NCI-H2227 treated with DMSO at 0.1 percent for 48 hours (cell line): Measurements from ENCODE around the gene C19orf53.

Experiments used
- DNase-seq: peaks from one replicate; lab custom pipeline; 2025; lab: John Stamatoyannopoulos, UW

The C19orf53 gene

DNA sequence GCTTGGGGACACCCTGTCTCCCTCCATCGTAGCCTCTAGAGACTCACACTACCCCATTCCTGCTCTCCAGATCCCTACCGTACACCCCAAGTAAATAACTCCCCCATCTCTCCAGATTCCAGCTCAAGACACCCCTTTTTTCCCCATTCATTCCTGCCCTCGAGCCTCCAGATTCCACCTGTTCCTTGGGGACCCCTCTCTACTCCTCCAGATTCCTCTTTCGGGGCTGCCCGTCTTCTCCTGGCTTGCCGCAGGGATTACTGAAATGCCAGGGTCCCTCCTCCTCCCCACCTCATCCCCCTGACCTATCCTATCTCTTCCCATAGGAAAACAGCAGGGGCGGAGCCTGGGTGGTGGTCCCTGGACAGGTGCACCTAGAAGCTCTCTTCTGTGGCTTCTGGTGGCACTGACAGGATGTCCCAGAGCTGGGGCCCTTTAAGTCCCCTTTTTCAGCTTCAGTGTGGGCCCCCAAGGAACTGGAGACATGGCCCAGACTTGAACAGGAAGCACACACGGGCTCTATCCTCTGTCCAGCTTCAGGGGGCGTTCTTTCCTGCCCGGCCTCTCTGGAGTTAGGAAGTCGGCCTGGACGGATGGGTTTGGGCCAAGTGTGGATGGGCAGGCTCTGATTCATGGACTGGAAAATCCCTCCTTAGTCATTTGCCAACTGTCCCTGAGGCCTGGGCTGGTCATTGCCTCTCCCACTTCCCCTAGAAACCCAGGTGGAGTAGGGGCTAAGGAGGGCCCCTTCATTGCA, 22.2 kb downstream of the C19orf53 start:
- no peak for DNase-seq

DNA sequence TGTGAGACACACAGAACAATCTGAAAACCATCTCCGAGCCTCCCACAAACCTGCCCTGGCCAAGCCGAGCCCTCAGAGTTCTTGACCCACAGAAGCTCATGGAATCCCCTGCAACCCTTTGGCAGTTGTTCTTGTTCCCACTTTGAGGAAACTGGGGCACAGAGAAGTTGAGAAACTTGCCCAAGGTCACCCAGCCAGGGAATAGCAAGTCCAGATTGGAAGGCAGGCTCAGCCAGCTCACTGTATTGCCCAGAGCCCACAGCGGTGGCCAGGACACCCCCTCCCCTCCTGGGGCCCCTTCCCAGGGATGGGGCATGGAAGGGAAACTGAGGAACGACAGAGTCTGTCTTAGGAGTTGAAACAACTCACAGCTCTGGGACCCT, 22.8 kb downstream of the C19orf53 start:
- no peak for DNase-seq

- DNase-seq, result no peak
These were observed 23.6 kb downstream of the C19orf53 start for GRCh38 chr19:13797870-13798269.

DNA sequence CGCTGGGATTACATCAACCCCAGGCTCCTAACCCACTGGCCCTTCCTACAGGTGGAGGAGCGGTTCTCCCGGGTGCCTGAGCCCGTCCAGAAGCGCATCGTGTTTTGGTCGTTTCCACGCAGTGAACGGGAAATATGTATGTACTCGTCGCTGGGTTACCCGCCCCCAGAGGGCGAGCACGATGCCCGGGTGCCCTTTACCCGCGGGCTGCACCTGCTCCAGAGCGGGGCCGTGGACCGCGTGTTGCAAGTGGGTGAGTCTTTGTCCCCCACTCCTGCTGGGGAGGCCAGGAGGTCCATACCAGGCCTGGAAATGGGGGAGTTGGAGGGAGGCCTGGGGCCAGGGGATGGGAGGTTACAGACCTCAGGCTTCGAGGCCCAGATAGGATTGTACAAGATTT, 25.4 kb downstream of the C19orf53 start:
- no peak for DNase-seq

GRCh38 chr19:13803038-13803437, 28.8 kb downstream of the C19orf53 start:
- no peak for DNase-seq

- no peak for DNase-seq
These were observed 30.8 kb downstream of the C19orf53 start for GRCh38 chr19:13804830-13805683.

GRCh38 chr19:13806728-13807127, 32.5 kb downstream of the C19orf53 start:
- DNase-seq, result no peak

- no peak for DNase-seq
These were observed 33.3 kb downstream of the C19orf53 start for GRCh38 chr19:13807421-13808021.

- DNase-seq, result no peak
These were observed 34.6 kb downstream of the C19orf53 start for GRCh38 chr19:13808856-13809255.

DNA sequence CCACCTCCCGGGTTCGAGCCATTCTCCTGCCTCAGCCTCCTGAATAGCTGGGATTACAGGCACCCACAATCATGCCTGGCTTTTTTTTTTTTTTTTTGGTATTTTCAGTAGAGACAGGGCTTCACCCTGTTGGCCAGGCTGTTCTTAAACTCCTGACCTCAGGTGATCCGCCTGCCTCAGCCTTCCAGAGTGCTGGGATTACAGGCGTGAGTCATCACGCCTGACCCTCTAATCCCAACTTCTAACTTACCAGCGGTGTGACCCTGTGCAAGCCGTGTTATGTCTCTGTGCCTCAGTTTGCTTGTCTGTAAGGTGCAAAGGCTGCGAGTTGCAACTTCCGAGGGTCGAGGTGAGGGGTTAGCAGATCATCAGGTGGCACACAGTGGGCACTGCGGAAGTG, 38.3 kb downstream of the C19orf53 start:
- DNase-seq, result no peak

GRCh38 chr19:13813147-13813546, 38.9 kb downstream of the C19orf53 start:
- no peak for DNase-seq

DNA sequence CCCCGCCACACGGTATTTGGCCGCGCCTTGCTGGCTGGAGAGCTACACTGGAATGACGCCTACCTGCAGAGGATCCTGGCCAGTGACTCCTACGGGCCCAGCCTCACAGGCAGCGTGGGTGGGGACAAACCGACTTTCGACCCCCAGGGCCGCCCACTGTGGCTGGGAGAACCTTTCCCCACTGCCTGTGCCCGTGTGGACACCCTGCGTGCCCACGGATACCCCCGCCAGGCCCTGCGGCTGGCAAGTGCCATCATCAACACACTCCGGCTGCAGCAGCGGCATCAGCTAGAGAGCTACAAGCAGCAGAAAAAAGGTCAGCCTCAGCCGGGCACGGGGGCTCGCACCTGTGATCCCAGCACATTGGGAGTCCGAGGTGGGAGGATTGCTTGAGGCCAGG, 40.3 kb downstream of the C19orf53 start:
- DNase-seq, result no peak

DNA sequence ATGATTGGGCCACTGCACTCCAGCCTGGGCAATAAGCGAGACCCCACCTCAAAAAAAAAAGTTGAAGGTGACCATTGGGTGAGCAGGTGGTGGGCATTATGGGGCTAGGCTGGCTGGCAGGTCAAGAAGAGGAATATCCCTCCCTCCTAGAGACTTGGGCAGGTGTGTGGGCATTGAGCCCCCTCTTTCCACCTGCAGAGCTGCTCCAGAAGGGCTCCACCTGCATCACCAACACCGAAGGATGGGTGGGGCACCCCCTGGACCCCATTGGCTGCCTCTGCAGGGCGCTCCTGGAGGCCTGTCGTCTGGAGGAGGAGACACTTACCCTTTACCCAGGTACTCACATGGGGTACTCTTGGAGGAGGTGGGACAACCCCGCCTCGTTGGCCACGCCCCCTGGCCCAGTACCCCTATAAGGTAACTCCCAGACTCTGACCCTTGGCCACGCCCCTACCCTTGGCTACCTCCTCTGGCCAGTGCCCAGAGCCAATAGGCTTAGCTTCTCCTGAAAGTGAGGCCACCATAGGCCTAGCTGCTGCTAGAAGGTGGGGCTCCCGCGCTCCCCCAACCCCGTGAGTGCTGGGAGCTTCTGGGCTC, 42.9 kb downstream of the C19orf53 start:
- peak; percentile 13 for DNase-seq

DNA sequence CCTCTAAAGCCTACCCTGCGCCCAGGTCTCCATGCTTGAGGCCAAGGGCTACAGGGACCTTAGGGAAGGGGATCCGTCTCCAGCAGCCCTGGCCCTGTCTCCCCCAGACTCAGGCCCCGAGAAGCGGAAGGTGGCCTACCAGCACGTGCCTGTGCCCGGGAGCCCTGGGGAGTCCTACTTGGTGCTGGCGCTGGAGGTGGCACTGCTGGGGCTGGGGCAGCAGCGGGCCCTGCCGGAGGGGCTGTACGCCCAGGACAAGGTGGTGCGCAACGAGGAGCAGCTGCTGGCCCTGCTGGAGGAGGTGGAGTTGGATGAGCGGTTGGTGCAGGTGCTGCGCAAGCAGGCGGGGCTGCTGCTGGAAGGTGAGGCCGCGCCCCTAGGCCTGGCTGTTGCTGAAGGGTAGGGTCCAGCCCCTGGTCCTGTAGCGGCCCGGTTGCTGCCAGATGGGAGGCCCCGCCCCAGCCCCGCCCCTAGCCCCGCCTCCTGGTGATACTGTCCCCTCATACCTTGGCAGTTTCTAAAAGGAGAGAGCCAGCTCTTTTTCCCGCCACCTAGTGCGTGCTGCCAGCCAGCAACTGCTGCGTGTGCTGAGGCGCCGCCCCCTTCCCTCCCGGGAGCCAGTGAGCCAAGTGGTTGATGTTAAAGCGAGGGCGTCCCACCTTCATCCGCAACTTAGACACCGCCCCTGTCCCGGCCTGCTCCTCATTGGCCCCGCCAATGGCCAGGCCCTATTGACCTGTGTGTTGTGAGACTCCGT, 43.5 kb downstream of the C19orf53 start:
- DNase-seq, result peak; percentile 55

DNA sequence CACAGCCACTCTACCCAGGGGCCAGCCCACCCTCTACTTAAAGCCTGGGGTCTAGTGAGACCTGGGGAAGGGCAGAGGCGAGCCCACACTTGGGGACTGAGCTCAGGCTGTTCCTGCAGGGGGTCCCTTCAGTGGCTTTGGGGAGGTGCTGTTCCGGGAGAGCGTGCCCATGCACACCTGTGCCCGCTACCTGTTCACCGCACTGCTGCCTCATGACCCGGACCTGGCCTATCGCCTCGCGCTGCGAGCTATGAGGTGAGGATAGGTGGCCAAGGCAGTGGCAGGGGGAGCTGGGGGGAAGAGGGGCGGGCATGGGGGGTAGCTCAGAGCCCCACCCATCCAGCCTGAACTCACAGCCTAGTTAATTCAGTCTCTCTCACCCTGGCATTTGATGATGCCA, 45.0 kb downstream of the C19orf53 start:
- DNase-seq, result no peak

DNA sequence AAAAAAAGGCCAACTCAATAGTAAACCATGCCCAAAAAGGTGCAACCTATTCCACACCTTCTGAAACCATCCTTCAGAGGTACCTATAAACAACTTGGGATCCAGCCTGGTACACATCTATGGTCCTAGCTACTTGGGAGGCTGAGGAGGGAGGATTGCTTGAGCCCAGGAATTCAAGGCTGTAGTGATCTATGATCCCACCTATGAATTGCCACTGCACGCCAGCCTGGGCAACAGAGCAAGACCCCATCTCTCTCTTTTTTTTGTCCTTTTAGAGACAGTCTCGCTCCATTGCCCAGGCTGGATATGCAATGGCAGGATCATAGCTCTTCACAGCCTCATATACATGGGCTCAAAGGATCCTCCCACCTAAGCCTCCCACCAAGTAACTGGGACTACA, 47.0 kb downstream of the C19orf53 start:
- no peak for DNase-seq

GRCh38 chr19:13823256-13823655, 49.0 kb downstream of the C19orf53 start:
- no peak for DNase-seq

DNA sequence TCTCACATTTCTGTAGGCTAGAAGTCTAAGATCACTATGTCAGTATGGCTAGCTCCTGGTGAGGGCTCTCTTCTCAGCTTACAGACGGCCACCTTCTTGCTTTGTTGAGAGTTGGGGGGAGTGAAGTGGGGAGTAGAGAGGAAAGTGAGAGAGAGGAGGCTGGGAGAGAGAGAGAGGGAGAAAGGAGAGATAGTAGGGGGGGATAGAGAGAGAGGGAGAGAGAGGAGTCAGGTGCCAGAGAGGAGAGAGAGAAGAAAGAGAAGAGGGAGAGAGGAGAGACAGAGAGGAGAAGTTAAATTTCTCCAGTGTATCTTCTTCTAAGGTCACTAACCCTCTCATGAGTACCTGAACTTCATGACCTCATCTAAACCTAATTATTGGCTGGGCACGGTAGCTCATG, 49.6 kb downstream of the C19orf53 start:
- no peak for DNase-seq

DNA sequence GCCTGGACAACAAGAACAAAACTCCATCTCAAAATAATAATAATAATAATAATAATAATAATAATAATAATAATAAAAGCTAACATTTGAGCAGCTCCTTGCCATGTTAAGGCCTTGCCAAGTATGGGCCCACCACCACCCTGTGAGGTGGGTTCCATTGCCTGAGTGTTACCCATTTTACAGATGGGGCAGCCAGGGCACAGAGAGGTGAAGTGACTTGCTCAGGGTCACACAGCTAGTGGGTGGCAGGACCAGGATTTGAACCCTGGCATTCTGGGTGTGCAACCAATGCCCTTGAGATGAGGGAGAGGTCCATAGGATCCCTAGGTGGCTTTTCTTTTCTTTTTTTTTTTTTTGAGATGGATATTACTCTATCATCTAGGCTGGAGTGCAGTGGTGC, 50.4 kb downstream of the C19orf53 start:
- DNase-seq, result no peak

- no peak for DNase-seq
These were observed 51.5 kb downstream of the C19orf53 start for GRCh38 chr19:13825489-13826441.
